Skeletal muscle tissue (tissue), 4 donors: ENCODE data around the gene KLK10. TPM values are rescaled to one million over a fixed set of nuclear protein-coding genes. Genes with fewer than 3 reads are reported as not detected.

Source experiments
- H3K27ac ChIP-seq: one replicate; pipeline ENCODE4 v1.7.0; 2013; ENCODE audit warnings: mild to moderate bottlenecking, low read depth, low read length, inconsistent platforms
- H3K27me3 ChIP-seq, 3 donors: one replicate each; pipeline ENCODE4 v1.7.0; 2013; ENCODE audit warnings: low read length in 3 of 3; ENCODE audit not compliant: control insufficient read depth in 3 of 3, insufficient read depth in 3 of 3
- H3K36me3 ChIP-seq, 3 donors: one replicate each; pipeline ENCODE4 v1.7.0; 2013; ENCODE audit warnings: low read length in 3 of 3; ENCODE audit not compliant: control insufficient read depth in 3 of 3, insufficient read depth in 3 of 3
- H3K4me1 ChIP-seq, 3 donors: one replicate each; pipeline ENCODE4 v1.7.0; 2013; ENCODE audit warnings: low read length in 3 of 3, mild to moderate bottlenecking in 3 of 3; ENCODE audit not compliant: control insufficient read depth in 3 of 3, insufficient read depth in 3 of 3
- H3K4me3 ChIP-seq, 3 donors: one replicate each; pipeline ENCODE4 v1.7.0; 2013; ENCODE audit warnings: low read length in 3 of 3
- H3K9ac ChIP-seq, 3 donors: one replicate each; pipeline ENCODE4 v1.7.0; 2013; ENCODE audit warnings: low read length in 3 of 3, mild to moderate bottlenecking in 3 of 3, moderate library complexity in 2 of 3, low read depth in 1 of 3
- H3K9me3 ChIP-seq, 3 donors: one replicate each; pipeline ENCODE4 v1.7.0; 2013; ENCODE audit warnings: low read length in 3 of 3; ENCODE audit not compliant: control insufficient read depth in 3 of 3
- total RNA-seq: library from RNA; depleted of rRNA; stranded (reverse); fragments of >200 nt; gene quantifications from one replicate; pipeline ENCODE4 v1.2.3, GENCODE V29; 2014
- donor health status: Osteomylitis.

The KLK10 gene
- total RNA-seq, 1 donor from 2014 or later = under 0.01 TPM

DNA sequence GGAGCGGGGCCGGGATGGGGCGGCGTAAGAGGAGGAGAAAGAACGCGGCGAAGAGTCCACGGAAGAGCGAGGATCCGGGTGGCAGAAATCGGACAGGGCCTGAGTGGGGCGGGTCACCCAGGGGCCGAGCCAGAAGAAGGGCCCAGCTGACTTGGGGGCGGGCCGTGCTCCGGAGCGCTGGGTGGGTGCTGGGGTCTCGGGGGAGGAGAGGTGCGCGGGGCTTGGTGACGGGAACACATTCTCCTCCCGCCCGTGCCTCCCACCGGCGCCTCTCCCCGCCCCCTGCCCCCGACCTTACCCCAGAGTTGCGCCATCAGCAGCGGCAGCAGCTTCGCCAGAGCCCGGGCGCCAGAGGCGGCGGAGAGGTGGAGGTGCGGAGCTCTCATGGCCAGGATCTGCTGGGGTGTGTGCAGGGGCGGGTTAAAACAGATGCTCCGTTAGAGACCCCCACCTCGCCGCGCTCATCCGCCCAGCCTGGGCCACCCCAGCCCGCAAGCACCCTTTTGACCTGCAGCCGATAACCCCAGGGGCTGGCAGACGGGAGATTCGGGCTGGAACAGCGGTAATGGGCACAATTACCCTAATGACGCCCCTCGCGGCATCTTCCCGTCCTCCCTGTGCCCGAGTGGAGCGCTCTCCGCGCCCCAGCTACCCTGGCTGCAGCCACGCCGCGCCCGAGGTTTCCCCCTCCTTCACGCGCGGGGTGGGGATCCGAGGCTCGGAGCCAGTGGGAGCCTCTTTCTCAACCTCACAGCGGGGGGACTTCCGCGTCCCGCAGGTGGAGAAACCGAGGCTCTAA lies 565 bp downstream of the KLK10 start:
- no peak overlapping the region for H3K4me3 ChIP-seq

GRCh38 chr19:51016798-51017683 lies 2.5 kb downstream of the KLK10 start:
- Histone ChIP-seq H3K9me3 (no peaks in the 10 kb centered on the region), H3K9ac (no peak overlapping the region), H3K27ac (no peak overlapping the region), H3K36me3 (no peaks in the 10 kb centered on the region), H3K27me3 (peaks cover 29 to 52% (median 48%) of the 10 kb centered on the region in 3 donors), H3K4me1 (no peaks in the 10 kb centered on the region), H3K4me3 (no peak overlapping the region)

More for the DNA sequence above, 565 bp downstream of the KLK10 start:
- no peaks in the 10 kb centered on the region for H3K4me1 ChIP-seq
- H3K9me3 ChIP-seq = peaks cover 0 to 2% (median 0%) of the 10 kb centered on the region in 3 donors
- H3K27me3 ChIP-seq = peaks cover 34 to 64% (median 48%) of the 10 kb centered on the region in 3 donors
- H3K27ac ChIP-seq = no peak overlapping the region
- H3K9ac ChIP-seq = no peak overlapping the region
- H3K36me3 ChIP-seq = no peaks in the 10 kb centered on the region

- Histone ChIP-seq H3K27ac (no peak overlapping the region), H3K9ac (no peak overlapping the region), H3K36me3 (no peaks in the 10 kb centered on the region), H3K4me3 (no peak overlapping the region), H3K4me1 (no peaks in the 10 kb centered on the region), H3K27me3 (peaks cover 29 to 52% (median 48%) of the 10 kb centered on the region in 3 donors), H3K9me3 (no peaks in the 10 kb centered on the region)
These were observed 3.7 kb downstream of the KLK10 start for GRCh38 chr19:51015691-51016267.

GRCh38 chr19:51014242-51014641 lies 5.3 kb downstream of the KLK10 start:
- H3K36me3 ChIP-seq = no peaks in the 10 kb centered on the region
- no peak overlapping the region for H3K27ac ChIP-seq
- H3K4me3 ChIP-seq = no peak overlapping the region
- peaks cover 21 to 52% (median 43%) of the 10 kb centered on the region in 3 donors for H3K27me3 ChIP-seq
- no peaks in the 10 kb centered on the region for H3K9me3 ChIP-seq
- no peaks in the 10 kb centered on the region for H3K4me1 ChIP-seq
- H3K9ac ChIP-seq = no peak overlapping the region

- peaks cover 19 to 43% (median 39%) of the 10 kb centered on the region in 3 donors for H3K27me3 ChIP-seq
- H3K36me3 ChIP-seq = no peaks in the 10 kb centered on the region
- H3K9me3 ChIP-seq = no peaks in the 10 kb centered on the region
- no peaks in the 10 kb centered on the region for H3K4me1 ChIP-seq
- no peak overlapping the region for H3K9ac ChIP-seq
- no peak overlapping the region for H3K4me3 ChIP-seq
- no peak overlapping the region for H3K27ac ChIP-seq
These were observed 6.8 kb downstream of the KLK10 start for GRCh38 chr19:51012661-51013190.

DNA sequence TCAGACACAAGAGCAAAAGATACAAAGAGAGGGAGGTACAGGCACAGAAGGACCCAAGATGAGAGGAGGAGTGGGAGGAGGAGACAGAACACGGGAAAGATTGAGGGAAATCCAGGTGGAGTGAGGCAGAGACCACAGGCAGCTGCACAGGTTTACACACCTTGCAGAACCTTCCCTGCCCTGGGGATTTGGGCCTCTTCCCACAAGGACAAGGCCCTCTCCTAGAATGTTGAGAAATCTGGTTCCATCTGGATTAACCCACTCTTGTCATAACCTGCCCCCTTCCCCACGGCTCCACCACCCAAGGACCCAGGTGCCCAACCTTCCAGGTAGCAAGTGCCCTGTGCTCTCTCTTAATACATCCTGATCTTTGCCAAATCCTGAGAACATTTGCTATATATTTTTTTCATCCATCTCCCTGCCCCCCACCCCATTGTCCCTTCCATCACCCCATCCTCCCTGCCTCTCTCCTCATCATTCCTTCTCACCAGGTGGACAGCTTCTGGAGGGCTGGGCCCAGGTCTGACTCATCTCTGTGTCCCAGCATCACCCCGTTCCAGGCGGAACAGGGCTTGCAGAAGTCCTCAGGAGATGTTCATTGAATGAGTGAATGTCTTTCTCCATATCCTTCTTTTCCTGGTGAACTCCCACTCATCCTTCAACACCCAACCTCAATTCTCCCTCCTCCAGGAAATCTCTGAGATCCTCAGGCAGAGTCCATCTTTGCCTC lies 9.3 kb downstream of the KLK10 start:
- H3K4me3 ChIP-seq = no peak overlapping the region
- no peaks in the 10 kb centered on the region for H3K9me3 ChIP-seq
- no peak overlapping the region for H3K27ac ChIP-seq
- peaks cover 6 to 29% (median 22%) of the 10 kb centered on the region in 3 donors for H3K27me3 ChIP-seq
- no peak overlapping the region for H3K9ac ChIP-seq
- H3K36me3 ChIP-seq = no peaks in the 10 kb centered on the region
- no peaks in the 10 kb centered on the region for H3K4me1 ChIP-seq

- no peaks in the 10 kb centered on the region for H3K4me1 ChIP-seq
- no peaks in the 10 kb centered on the region for H3K36me3 ChIP-seq
- no peaks in the 10 kb centered on the region for H3K9me3 ChIP-seq
- no peak overlapping the region for H3K4me3 ChIP-seq
- H3K9ac ChIP-seq = no peak overlapping the region
- peaks cover 2 to 24% (median 13%) of the 10 kb centered on the region in 3 donors for H3K27me3 ChIP-seq
- no peak overlapping the region for H3K27ac ChIP-seq
These were observed 10.2 kb downstream of the KLK10 start for GRCh38 chr19:51009061-51009891.

DNA sequence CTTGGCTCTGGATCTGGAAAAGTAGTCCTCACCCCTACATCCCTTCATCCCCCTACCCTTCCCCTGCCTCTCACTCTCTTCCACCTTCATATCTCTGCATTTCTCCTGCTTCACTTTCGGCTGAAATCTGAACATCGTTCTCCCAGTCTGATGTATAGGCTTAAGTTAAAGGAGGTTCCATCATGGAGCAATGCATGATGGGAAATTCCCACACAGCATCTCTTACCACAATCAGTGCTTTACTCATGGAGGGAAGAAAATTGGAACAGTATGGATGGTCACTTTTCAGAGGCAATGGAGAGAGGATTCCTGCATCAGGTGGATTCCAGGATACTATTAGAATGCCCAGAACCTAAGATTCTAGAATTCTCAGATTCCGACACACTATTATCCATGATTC lies 12.0 kb downstream of the KLK10 start:
- no peaks in the 10 kb centered on the region for H3K36me3 ChIP-seq
- H3K27me3 ChIP-seq = peaks cover 0 to 23% (median 4%) of the 10 kb centered on the region in 3 donors
- no peak overlapping the region for H3K4me3 ChIP-seq
- H3K27ac ChIP-seq = no peak overlapping the region
- H3K4me1 ChIP-seq = no peaks in the 10 kb centered on the region
- H3K9ac ChIP-seq = no peak overlapping the region
- peaks cover 0 to 2% (median 0%) of the 10 kb centered on the region in 3 donors for H3K9me3 ChIP-seq
